ENCODE results near the gene DNMT3A.

- TF ChIP-seq CTCF (IDR thresholded peaks at IDR 0.05 in 8 of 11, conservative IDR thresholded peaks at IDR 0.05 in 3 of 11), result no peak
- TF ChIP-seq POLR2A (IDR thresholded peaks at IDR 0.05), result no peak
Observed at GRCh38 chr2:25293145-25293544, 48.6 kb downstream of the DNMT3A start.
